NCI-H345 treated with DMSO at 0.1 percent for 48 hours (cell line): ENCODE results near the gene CDH12.
A peak's percentile ranks its signal among the peaks of the same experiment; 100 is the strongest.
"Not testable (repeated sequence)": the region's sequence is repeated elsewhere in the genome, so short reads cannot be mapped to it uniquely, and the experiment has no call there.

Experiments
- DNase-seq: peaks from one replicate; lab custom pipeline; 2025; ENCODE audit not compliant: unreplicated experiment; lab: John Stamatoyannopoulos, UW

Gene CDH12

DNA sequence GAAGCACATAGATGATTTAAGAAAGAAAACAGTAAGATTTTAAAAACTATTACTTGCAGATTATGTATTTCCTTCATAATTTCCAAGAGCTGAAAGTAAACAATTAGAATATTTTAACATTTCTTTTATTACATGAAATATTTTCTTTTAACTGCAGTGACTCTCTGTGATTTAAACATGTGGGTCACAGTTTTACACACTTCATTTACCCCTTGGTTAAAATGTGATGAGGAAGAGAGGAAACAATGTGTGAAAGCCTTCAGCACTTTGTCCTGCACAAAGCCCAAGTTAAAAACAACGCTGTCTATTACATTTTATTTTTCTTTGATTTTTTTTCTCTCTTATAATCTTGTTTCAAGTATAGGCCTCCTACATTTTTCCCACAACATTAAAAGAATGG lies 801.3 kb downstream of the CDH12 start:
- no peak for DNase-seq

DNA sequence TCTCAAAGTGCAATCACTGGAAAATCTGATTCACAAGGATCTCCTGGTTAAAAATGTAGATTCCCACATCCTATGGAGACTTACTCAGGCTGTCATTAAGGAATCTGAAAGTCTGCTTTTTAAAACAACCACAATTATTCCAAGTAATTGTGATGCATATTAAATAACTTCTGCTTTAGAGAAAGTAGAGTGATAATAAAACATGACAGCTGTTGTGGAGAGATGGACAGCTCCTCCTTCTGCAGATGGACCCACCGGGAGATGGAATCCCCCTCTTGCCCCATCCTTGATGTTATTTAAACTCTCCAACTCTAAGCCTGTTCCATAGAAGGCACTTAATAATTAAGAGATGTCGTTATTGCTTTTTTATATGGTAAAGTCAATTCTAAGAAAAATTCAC lies 802.2 kb downstream of the CDH12 start:
- DNase-seq: no peak

DNA sequence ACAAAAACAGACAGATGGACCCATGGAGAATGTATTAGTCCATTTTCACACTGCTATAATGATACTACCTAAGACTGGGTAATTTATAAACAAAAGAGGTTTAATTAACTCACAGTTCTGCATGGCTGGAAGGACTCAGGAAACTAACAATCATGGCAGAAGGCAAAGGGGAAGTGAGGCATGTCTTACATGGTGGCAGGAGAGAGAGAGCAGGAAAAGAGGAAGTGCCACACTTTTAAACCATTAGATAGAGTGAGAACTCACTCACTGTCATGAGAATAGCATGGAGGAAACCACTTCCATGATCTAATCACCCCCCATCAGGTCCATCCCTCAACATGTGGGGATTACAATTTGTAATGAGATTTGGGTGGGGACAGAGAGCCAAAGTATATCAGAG lies 808.9 kb downstream of the CDH12 start:
- no peak for DNase-seq

DNA sequence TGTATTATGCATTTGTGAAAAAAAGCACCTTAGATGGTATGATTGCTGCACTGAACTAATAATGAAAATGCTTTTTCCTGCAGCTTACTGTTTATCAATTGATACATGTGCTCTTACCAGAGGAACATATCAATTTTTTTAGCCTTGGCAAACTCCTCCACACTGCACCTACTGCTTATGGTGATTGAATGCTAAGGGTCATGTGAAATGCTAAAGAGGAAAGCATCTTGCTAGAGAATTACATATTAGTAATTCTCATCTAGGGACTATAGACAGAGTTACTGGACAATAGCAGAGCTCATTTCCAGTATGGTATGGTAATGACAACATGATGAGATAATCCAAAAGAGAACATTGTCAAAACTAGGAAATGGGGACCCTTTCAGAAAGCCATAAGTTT lies 817.1 kb downstream of the CDH12 start:
- no peak for DNase-seq

DNA sequence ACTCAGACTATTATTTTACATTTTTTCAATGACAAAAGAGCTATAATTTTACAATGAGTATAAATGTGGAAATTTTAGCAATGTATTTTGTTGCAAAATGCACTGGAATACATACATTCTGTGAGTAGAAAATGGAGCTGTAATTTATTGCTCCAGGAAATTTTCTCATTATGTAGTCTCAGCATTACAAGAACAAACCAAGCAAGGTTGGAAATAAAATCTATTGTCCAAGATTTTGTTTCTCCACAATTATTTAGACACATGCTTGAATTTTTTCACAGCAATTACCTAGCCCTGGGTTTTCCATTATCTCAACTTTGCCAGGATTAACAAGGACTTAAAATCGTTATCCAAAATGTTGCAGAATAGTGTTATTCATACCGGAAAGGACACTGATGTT lies 820.1 kb downstream of the CDH12 start:
- no peak for DNase-seq

DNA sequence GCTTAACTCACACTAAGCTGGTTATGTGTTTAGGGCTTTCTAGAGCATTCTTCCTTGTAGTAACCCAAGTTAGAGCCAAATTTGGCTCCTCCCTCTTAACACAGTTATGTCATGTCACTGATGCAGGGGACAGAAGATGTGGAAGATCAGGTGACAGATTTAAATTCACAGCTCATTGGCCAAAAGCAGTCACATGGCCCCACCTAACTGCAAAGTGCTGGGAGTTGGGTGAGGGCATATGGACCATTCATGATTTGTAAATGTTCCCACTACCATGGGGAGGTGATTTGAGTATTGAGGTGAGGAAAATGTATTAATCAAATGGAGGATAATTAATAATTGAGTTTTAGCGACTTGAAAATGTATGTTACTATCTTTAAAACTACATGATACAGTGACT lies 829.4 kb downstream of the CDH12 start:
- DNase-seq: no peak

DNA sequence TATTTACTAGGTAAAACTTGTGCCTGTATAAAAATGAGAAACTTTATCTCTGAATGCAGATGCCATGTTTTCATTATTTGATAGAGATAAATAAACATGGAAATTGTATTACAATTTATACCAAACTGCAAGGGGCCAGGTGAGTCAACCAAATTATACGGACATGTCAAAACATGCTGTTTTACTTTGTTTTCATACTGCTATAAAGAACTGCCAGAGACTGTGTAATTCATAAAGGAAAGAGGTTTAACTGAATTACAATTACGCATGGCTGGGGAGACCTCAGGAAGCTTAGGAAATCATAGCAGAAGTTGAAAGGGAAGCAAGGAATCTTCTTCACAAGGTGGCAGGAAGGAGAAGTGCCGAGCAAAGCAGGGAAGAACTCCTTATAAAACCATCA lies 840.3 kb downstream of the CDH12 start:
- not testable (repeated sequence) for DNase-seq

DNA sequence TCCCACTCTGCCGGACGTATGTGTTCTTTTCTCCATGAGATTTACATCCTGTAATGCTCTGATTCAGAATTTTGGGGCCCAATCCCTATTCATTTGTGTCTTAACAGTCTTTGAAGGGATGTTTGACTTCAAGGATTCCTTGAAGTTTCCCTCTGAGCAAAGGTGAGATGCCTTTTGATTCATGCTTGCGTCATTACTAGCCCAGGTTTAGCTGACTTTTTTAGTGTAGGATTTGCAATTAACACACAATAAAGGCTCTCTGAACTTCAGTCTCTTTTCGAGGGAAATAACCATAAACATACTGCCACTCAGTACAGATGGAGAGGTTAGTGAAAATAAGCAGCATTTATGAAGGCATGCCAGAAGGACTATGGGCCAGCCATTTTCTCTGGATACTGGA lies 842.3 kb downstream of the CDH12 start:
- DNase-seq: not testable (repeated sequence)

DNA sequence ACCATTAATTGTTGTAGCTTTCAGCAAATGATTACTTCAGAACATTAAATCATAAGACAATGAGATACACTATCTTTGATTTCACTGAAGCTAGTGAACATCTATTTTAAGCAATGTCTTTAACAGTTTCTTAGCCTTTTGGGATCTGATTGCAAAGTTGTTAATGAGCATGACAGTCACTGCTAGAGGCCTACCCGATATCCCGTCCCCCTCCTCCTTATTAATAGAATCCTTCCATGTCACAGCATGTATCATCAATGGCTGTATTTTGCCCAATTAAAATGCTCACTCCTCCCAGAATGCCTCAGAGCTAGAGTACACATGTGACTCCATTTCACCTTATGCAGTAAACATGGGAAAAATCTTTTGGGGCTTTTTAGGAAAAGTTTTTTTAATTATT lies 852.0 kb downstream of the CDH12 start:
- DNase-seq: not testable (repeated sequence)

DNA sequence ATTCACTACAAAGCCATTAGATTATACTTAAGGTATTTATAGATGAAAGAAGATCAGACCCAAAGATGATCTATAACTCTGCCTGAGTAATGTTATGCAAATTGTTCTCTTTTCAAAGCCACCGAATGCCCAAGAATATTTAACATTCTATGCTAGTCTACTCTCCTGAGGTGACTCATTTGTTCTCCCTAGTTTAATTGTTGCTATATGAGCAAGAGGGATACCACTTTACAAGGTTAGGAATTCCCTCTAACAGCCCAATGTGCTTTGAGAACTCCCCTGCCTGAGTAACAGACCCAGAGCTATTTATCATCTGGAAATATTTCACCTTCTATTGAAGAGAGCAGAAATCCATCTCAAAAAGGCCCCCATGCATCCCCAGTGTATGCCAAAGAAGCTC lies 867.3 kb downstream of the CDH12 start:
- DNase-seq: not testable (repeated sequence)

DNA sequence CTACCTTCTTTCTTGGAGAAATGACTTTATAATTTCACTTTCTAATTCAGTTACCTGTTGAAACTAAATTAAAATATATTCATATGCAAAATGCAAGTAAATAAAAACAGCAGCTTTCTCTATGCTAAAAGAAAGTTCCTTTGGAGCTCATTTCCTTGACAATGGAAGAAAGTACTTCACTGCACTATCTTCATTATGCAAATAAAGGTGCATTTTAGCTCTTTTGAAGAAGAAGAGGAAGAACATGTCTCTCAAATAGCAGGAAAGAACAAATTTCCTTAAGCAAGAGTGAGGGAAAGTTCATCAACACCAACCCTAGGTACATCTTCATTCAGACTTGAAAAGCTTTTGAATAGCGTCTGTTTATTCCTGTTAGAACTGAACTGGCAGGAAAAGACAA lies 901.6 kb downstream of the CDH12 start:
- DNase-seq: not testable (repeated sequence)

DNA sequence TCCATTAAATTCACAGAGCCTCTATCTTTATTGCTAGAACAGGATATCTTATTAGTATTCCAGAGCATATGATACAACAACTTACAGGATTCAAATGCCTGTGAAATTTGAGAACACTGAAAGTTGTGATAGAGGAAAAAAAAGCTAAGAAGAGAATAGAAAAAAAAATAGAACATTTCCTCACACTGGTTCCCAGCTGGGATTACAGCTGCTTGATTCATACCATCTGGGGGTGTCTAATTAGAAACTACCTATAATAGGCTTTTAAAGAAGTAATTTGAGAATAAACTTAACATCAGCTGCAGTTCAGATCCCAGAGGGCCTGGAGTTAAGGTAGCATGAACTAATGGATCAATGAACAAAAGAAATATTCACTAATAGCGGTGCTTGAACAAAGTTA lies 922.0 kb downstream of the CDH12 start:
- DNase-seq: no peak

DNA sequence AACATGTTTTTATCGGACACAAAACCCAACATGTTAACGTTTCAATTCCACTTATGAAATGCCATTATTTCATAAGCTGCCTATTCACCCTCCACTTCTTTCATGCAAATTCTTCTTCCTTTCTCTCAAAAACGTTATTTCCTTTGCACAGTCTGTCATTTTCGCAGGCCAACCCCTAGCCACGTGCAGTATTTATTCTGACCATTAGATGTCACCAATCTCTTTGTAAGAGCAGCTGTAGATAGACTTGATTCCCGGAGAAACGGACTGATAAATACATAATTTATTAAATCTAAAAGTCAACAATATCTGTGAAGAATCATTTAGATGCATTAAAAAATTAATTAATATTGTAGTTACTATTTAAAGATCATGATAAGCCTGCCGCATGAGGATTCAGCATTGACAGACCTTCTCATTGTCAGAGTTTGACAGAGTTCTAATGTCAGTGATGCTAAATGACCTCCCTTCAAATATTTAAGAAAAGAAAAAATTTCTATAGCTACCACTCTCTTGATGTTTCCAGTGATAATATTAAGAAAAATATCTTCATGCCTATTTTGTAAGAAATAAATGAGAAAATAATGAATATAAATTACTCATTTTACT lies 933.6 kb downstream of the CDH12 start:
- peak; percentile 39 for DNase-seq

DNA sequence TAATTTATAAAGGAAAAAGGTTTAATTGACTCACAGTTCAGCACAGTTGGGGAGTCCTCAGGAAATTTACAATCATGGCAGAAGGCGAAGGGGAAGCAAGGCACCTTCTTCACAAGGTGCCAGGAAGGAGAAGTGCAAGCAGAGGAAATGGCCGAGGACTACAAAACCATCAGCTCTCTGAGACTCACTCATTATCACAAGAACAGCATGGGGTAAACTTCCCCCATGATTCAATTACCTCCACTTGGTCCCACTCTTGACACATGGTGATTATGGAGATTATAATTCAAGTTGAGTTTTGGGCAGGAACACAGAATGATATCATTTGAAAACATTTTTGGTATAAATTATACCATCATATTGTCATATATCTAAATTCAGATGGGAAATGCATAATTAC lies 934.7 kb downstream of the CDH12 start:
- DNase-seq: no peak

DNA sequence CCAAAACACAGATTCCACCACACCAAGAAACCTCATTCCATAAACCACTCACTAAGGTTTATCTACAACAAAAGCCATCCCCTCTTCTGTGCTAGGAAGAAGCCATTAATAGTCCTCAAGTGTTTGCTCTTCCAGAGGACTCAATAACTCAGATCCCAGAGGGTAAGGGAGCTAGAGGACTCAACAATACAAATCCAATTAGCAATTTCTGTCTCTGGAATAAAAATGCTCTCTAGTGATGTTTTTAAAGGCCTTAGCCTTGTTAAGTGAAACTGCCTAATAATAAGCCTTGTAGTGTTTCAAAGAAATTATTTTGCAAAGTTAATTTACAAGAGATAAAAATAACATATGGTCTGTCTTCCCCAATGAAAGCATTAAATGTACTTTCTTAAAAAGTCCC lies 942.4 kb downstream of the CDH12 start:
- no peak for DNase-seq

DNA sequence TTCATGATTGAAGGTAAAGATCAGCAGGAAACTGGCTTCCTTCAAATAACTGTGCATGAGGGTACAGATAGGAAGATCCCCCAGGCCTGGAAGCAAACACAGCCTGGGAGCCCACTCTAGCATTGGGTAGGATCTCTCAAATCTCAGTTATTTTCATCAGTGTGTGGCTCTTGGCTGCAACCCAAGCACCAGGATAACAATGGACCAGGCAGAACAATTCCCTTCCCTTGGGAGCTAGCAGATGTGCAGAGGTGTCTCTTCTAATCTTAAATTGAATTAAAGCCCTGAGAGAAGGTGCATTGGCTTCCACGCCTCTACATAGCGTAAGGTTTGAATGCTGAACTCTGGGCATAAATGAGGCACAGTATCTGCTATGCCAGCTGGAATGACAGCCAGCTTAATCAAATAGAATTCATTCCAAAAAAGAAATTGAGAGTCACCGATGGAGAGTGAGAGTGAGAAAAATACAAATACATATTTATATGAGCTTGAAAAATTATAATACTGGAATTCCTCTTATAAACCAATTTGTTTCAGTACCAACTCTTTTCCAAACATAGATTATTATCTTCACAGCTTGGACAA lies 957.3 kb downstream of the CDH12 start:
- peak; percentile 11 for DNase-seq

DNA sequence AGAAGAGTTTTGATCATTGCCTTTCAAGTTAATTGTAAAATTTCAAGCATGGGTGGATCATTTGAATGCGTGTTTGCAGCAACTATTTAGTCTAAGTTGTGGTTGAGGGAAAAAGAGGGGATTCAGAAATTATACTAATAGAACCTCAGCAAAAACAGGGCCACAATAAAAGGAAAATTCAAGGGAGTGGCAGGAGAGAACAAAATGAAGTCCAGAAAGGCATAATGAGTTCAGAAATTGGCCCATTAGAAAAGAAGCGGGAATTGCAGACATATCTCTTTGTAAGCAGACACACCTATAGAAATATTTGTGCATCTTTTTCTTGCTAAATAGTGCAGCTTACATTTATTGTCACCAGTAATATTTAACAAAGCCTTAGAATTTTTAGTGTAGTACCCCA lies 960.0 kb downstream of the CDH12 start:
- DNase-seq: no peak

DNA sequence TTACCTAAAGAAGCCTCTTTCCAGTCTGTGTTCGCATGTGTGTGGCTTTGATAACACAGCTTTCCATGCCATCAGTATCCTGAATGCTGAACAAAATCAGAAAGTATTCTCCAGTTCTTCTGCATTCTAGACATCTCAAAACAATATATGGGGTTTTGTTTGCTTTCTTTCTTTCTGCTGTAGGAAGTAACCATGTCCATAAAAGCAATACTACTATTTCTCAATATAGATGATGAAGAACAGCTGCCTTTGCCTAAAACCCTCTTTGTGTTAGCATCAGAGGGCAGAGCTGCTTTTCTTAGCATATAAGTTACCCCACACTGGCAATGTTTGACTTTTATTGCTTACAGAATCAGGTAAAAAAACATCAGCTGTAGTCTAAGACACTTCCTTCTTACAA lies 963.6 kb downstream of the CDH12 start:
- DNase-seq: no peak

DNA sequence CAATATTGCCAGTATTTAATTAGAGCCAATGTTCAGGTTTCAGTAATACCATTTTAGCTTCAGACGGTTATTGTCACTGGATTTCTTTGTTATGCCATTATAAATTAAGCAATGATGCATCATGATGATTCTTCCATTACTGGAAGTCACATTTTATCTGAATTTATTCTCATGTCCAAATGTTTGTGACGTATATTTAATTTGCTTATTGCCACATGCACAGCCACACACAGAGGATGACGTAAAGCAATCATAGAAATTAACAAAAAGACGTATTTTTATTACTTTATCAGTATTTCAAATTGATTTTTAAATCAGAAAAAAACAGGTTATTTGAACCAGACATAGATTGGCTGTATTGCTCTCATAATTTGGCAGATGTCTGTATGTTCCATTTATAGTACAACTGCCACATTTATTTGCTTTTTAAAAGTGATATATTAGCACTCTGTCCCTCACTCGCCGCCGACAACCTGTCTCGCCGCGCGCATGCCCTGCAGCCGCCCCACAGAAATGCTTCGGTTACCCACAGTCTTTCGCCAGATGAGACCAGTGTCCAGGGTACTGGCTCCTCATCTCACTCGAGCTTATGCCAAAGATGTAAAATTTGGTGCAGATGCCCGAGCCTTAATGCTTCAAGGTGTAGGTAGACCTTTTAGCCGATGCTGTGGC lies 970.9 kb downstream of the CDH12 start:
- no peak for DNase-seq

DNA sequence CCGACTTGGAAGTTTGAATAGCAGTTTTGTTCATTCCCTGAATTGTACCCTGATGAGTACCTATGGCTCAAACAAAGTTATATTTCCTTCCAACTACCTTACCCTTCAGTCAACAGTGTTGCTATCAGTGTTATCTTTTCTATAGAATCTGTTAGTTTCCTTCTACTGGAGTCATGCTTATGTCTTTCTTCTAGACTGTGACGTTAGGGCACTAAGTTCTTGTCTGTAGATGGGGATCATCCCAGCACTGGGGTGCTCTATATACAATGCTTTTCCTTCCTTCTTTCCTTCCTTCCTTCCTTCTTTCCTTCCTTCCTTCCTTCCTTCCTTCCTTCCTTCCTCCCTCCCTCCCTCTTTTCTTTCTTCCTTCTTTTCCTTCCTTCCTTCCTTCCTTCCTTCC lies 973.0 kb downstream of the CDH12 start:
- DNase-seq: no peak

DNA sequence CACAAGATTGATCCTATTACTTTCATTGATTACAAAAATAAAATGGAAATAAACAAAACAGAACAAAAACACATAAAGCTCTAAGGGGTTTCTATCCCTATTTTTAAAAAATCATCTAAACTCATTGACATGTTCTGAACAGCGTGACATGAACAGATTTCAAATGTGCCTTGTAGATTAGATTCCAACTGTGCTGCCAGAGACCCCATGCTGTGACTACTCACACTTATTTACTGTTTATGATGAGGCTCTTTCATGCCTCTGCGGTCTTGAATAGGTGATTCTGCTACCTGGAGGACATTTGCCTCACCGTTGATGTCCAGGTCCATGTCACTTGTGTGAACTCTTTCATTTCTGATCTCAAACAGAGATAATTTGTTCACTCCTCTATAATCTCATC lies 990.2 kb downstream of the CDH12 start:
- DNase-seq: peak; percentile 94

DNA sequence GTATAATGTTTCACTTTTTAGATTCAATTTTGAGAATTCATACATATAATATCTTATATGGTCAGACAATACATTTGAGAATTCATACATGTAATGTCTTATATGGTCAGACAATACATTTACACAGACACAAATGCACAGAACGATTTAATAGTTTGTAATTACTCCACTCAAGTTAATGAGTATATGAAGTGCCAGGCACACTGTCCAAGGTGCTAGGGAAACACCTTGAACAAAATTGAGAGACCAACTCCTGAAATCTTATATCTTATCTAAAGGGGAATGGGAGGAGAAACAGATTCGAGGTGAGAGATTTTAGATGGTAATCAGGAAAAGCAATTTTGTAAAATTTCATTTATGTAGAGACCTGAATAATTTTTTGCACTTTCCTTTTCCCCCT lies 994.7 kb downstream of the CDH12 start:
- no peak for DNase-seq

DNA sequence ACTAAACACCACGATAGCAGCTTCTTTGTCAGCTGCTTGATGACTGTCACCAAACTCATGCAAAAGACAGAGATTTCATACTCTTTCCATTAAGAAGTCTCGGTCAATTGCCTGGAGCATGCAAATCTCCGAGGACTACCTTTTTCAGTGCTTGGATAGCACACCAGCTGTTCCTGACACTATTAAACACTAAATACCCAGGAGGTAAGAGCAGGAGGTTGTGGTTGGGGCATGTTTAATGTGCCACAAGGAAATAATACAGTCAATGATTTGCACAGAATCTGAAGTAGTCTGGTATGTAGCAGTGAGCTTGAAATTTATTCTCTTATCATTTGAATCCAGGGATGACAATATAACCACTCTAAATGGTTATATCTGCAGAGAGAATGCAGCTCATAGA lies 996.2 kb downstream of the CDH12 start:
- DNase-seq: peak; percentile 76
